ENCODE measurements around the gene HSPA4.
"Not testable (repeated sequence)": the region's sequence is repeated elsewhere in the genome, so short reads cannot be mapped to it uniquely, and the experiment has no call there.

HSPA4 gene

GRCh38 chr5:133122711-133123110, 70.9 kb downstream of the HSPA4 start:
- no peak for DNase-seq (ENCODE audit: low read depth, low spot score)

GRCh38 chr5:133123297-133123696, 71.5 kb downstream of the HSPA4 start:
- no peak for DNase-seq (ENCODE audit: low read depth, low spot score)

GRCh38 chr5:133124891-133125290, 73.1 kb downstream of the HSPA4 start:
- DNase-seq (ENCODE audit: low read depth, low spot score) = no peak

GRCh38 chr5:133128066-133128465, 76.3 kb downstream of the HSPA4 start:
- no peak for DNase-seq (ENCODE audit: low read depth, low spot score)

- no peak for DNase-seq (ENCODE audit: low read depth, low spot score)
Observed at GRCh38 chr5:133129289-133129688, 77.5 kb downstream of the HSPA4 start.

- no peak for DNase-seq (ENCODE audit: low read depth, low spot score)
Observed at GRCh38 chr5:133129950-133130349, 78.1 kb downstream of the HSPA4 start.

- DNase-seq (ENCODE audit: low read depth, low spot score) = no peak
Observed at GRCh38 chr5:133130387-133131118, 78.7 kb downstream of the HSPA4 start.

GRCh38 chr5:133132717-133133116, 80.9 kb downstream of the HSPA4 start:
- DNase-seq (ENCODE audit: low read depth, low spot score) = no peak

- not testable (repeated sequence) for DNase-seq (ENCODE audit: low read depth, low spot score)
Observed at GRCh38 chr5:133133241-133133640, 81.4 kb downstream of the HSPA4 start.

GRCh38 chr5:133136890-133137289, 85.1 kb downstream of the HSPA4 start:
- not testable (repeated sequence) for DNase-seq (ENCODE audit: low read depth, low spot score)

- no peak for DNase-seq (ENCODE audit: low read depth, low spot score)
Observed at GRCh38 chr5:133140311-133140710, 88.5 kb downstream of the HSPA4 start.

GRCh38 chr5:133141746-133142145, 89.9 kb downstream of the HSPA4 start:
- no peak for DNase-seq (ENCODE audit: low read depth, low spot score)

- no peak for DNase-seq (ENCODE audit: low read depth, low spot score)
Observed at GRCh38 chr5:133142782-133143181, 91.0 kb downstream of the HSPA4 start.

GRCh38 chr5:133144245-133144981, 92.6 kb downstream of the HSPA4 start:
- no peak for DNase-seq (ENCODE audit: low read depth, low spot score)

GRCh38 chr5:133145436-133146170, 93.8 kb downstream of the HSPA4 start:
- no peak for DNase-seq (ENCODE audit: low read depth, low spot score)

GRCh38 chr5:133147411-133147810, 95.6 kb downstream of the HSPA4 start:
- no peak for DNase-seq (ENCODE audit: low read depth, low spot score)

- no peak for DNase-seq (ENCODE audit: low read depth, low spot score)
Observed at GRCh38 chr5:133147815-133148567, 96.2 kb downstream of the HSPA4 start.

- DNase-seq (ENCODE audit: low read depth, low spot score) = no peak
Observed at GRCh38 chr5:133149345-133149744, 97.5 kb downstream of the HSPA4 start.

GRCh38 chr5:133150909-133151544, 99.2 kb downstream of the HSPA4 start:
- DNase-seq (ENCODE audit: low read depth, low spot score) = no peak

GRCh38 chr5:133154274-133155075, 102.7 kb downstream of the HSPA4 start:
- no peak for DNase-seq (ENCODE audit: low read depth, low spot score)
